Skeletal muscle satellite cell (primary cell): Measurements from ENCODE around the gene PTPRT.

Experiments
- H3K27me3 ChIP-seq: 2 replicates; pipeline ENCODE4 v1.7.0; 2013; ENCODE audit warnings: low read length; ENCODE audit not compliant: control insufficient read depth, insufficient read depth
- H3K36me3 ChIP-seq: 2 replicates; pipeline ENCODE4 v1.7.0; 2013; ENCODE audit warnings: mild to moderate bottlenecking, control low read depth, low read length; ENCODE audit not compliant: insufficient read depth
- H3K4me1 ChIP-seq: 2 replicates; pipeline ENCODE4 v1.7.0; 2013; ENCODE audit warnings: low read length; ENCODE audit not compliant: control insufficient read depth, insufficient read depth
- H3K4me2 ChIP-seq: 2 replicates; pipeline ENCODE4 v1.7.0; 2013; ENCODE audit warnings: mild to moderate bottlenecking, low read length
- H3K4me3 ChIP-seq: 2 replicates; pipeline ENCODE4 v1.7.0; 2013; ENCODE audit warnings: low read length
- H3K9ac ChIP-seq: 2 replicates; pipeline ENCODE4 v1.7.0; 2013; ENCODE audit warnings: mild to moderate bottlenecking, low read depth, low read length, moderate library complexity
- H3K9me3 ChIP-seq: replicated peaks from 2 replicates; pipeline ENCODE4 v1.7.0; 2013; ENCODE audit warnings: mild to moderate bottlenecking, control low read depth, low read length

The PTPRT gene

GRCh38 chr20:42432496-42433334 lies 757.0 kb downstream of the PTPRT start:
- Histone ChIP-seq H3K36me3 (no peaks in the 10 kb centered on the region), H3K27me3 (no peaks in the 10 kb centered on the region), H3K4me1 (no peaks in the 10 kb centered on the region), H3K4me2 (no peak overlapping the region), H3K9ac (no peak overlapping the region), H3K4me3 (no peak overlapping the region), H3K9me3 (peaks cover 11% of the 10 kb centered on the region)

GRCh38 chr20:42430598-42430997 lies 759.1 kb downstream of the PTPRT start:
- Histone ChIP-seq H3K9ac (no peak overlapping the region), H3K4me3 (no peak overlapping the region), H3K4me2 (no peak overlapping the region), H3K4me1 (no peaks in the 10 kb centered on the region), H3K27me3 (no peaks in the 10 kb centered on the region), H3K36me3 (no peaks in the 10 kb centered on the region), H3K9me3 (peaks cover 14% of the 10 kb centered on the region)

GRCh38 chr20:42429761-42430458 lies 759.8 kb downstream of the PTPRT start:
- Histone ChIP-seq H3K4me2 (no peak overlapping the region), H3K9ac (no peak overlapping the region), H3K36me3 (no peaks in the 10 kb centered on the region), H3K9me3 (peaks cover 15% of the 10 kb centered on the region), H3K4me3 (no peak overlapping the region), H3K4me1 (no peaks in the 10 kb centered on the region), H3K27me3 (no peaks in the 10 kb centered on the region)

GRCh38 chr20:42419814-42420532 lies 769.7 kb downstream of the PTPRT start:
- H3K36me3 ChIP-seq, result no peaks in the 10 kb centered on the region

GRCh38 chr20:42406826-42407225 lies 782.9 kb downstream of the PTPRT start:
- no peaks in the 10 kb centered on the region for H3K4me1 ChIP-seq
- no peak overlapping the region for H3K4me3 ChIP-seq
- H3K36me3 ChIP-seq, result no peaks in the 10 kb centered on the region
- H3K9ac ChIP-seq, result no peak overlapping the region
- no peaks in the 10 kb centered on the region for H3K27me3 ChIP-seq
- no peak overlapping the region for H3K4me2 ChIP-seq
- H3K9me3 ChIP-seq, result no peaks in the 10 kb centered on the region

More at GRCh38 chr20:42419814-42420532, 769.7 kb downstream of the PTPRT start:
- H3K4me3 ChIP-seq, result no peak overlapping the region
- no peaks in the 10 kb centered on the region for H3K4me1 ChIP-seq
- no peak overlapping the region for H3K4me2 ChIP-seq
- peaks cover 12% of the 10 kb centered on the region for H3K9me3 ChIP-seq
- H3K27me3 ChIP-seq, result no peaks in the 10 kb centered on the region
- H3K9ac ChIP-seq, result no peak overlapping the region

- Histone ChIP-seq H3K4me3 (no peak overlapping the region), H3K4me2 (no peak overlapping the region), H3K36me3 (no peaks in the 10 kb centered on the region), H3K27me3 (no peaks in the 10 kb centered on the region), H3K4me1 (no peaks in the 10 kb centered on the region), H3K9me3 (no peaks in the 10 kb centered on the region), H3K9ac (no peak overlapping the region)
These were observed 787.3 kb downstream of the PTPRT start for GRCh38 chr20:42402455-42402854.

GRCh38 chr20:42401613-42402012 lies 788.1 kb downstream of the PTPRT start:
- Histone ChIP-seq H3K27me3 (no peaks in the 10 kb centered on the region), H3K4me1 (no peaks in the 10 kb centered on the region), H3K9me3 (no peaks in the 10 kb centered on the region), H3K4me3 (no peak overlapping the region), H3K4me2 (no peak overlapping the region), H3K36me3 (no peaks in the 10 kb centered on the region), H3K9ac (no peak overlapping the region)

GRCh38 chr20:42399802-42400201 lies 789.9 kb downstream of the PTPRT start:
- Histone ChIP-seq H3K4me2 (no peak overlapping the region), H3K36me3 (no peaks in the 10 kb centered on the region), H3K9ac (no peak overlapping the region), H3K9me3 (peaks cover 3% of the 10 kb centered on the region), H3K4me1 (no peaks in the 10 kb centered on the region), H3K4me3 (no peak overlapping the region), H3K27me3 (no peaks in the 10 kb centered on the region)

GRCh38 chr20:42392442-42392841 lies 797.3 kb downstream of the PTPRT start:
- Histone ChIP-seq H3K36me3 (no peaks in the 10 kb centered on the region), H3K9ac (no peak overlapping the region), H3K4me1 (no peaks in the 10 kb centered on the region), H3K9me3 (peaks cover 18% of the 10 kb centered on the region), H3K27me3 (no peaks in the 10 kb centered on the region), H3K4me3 (no peak overlapping the region), H3K4me2 (no peak overlapping the region)

GRCh38 chr20:42391807-42392206 lies 797.9 kb downstream of the PTPRT start:
- peaks cover 18% of the 10 kb centered on the region for H3K9me3 ChIP-seq
- no peak overlapping the region for H3K4me2 ChIP-seq
- no peak overlapping the region for H3K9ac ChIP-seq
- no peak overlapping the region for H3K4me3 ChIP-seq
- no peaks in the 10 kb centered on the region for H3K27me3 ChIP-seq
- no peaks in the 10 kb centered on the region for H3K36me3 ChIP-seq
- H3K4me1 ChIP-seq, result no peaks in the 10 kb centered on the region

- H3K4me3 ChIP-seq, result no peak overlapping the region
- H3K4me1 ChIP-seq, result no peaks in the 10 kb centered on the region
- no peaks in the 10 kb centered on the region for H3K27me3 ChIP-seq
- no peak overlapping the region for H3K9ac ChIP-seq
- no peaks in the 10 kb centered on the region for H3K9me3 ChIP-seq
- no peak overlapping the region for H3K4me2 ChIP-seq
- no peaks in the 10 kb centered on the region for H3K36me3 ChIP-seq
These were observed 809.4 kb downstream of the PTPRT start for GRCh38 chr20:42380287-42380686.
